ENCODE results near the gene SPAG16. TPM values are rescaled to one million over a fixed set of nuclear protein-coding genes. Genes with fewer than 3 reads are reported as not detected.

The SPAG16 gene
- total RNA-seq, 2 experiments from 2014 or later: 2.8 to 3.2 TPM

DNA sequence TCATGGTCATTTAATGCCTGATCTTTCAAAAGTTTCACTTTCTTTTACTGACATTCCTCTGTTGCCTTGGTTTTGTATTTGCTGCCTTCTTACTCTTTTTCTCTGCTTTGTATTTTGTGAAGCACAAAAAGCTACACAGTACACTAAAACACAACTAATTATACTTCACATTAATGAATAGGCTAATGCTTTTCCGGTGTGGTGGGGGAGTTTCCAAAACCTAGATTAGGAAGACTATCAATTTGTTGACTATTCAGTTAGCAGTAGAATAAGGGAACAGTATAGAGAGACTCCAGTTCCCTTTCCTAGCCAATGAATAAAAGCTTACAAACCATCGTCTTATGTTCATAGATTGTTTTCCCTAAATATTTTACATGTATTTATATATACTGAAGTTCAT lies 468.3 kb downstream of the SPAG16 start:
- ATAC-seq (ENCODE audit: poor library complexity) (no peak), DNase-seq (no peak)
- TF ChIP-seq, protein P1, sequence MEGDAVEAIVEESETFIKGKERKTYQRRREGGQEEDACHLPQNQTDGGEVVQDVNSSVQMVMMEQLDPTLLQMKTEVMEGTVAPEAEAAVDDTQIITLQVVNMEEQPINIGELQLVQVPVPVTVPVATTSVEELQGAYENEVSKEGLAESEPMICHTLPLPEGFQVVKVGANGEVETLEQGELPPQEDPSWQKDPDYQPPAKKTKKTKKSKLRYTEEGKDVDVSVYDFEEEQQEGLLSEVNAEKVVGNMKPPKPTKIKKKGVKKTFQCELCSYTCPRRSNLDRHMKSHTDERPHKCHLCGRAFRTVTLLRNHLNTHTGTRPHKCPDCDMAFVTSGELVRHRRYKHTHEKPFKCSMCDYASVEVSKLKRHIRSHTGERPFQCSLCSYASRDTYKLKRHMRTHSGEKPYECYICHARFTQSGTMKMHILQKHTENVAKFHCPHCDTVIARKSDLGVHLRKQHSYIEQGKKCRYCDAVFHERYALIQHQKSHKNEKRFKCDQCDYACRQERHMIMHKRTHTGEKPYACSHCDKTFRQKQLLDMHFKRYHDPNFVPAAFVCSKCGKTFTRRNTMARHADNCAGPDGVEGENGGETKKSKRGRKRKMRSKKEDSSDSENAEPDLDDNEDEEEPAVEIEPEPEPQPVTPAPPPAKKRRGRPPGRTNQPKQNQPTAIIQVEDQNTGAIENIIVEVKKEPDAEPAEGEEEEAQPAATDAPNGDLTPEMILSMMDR (IDR thresholded peaks at IDR 0.05): no peak
- no peak overlapping the region for H3K4me3 ChIP-seq (ENCODE audit: low read length)
- no peaks in the 10 kb centered on the region for H3K4me1 ChIP-seq (ENCODE audit: insufficient read depth, low read length)
- H3K9me3 Mint-ChIP-seq: no peaks in the 10 kb centered on the region
- H3K27ac ChIP-seq (ENCODE audit: low read depth in 1 of 2, low read length in 2 of 2): no peak overlapping the region
- no peaks in the 10 kb centered on the region for H3K36me3 ChIP-seq (ENCODE audit: insufficient read depth, low read length)
- H3K4me1 Mint-ChIP-seq (ENCODE audit: low read depth): no peaks in the 10 kb centered on the region
- H3K27ac Mint-ChIP-seq: no peak overlapping the region
- no peaks in the 10 kb centered on the region for H3K36me3 Mint-ChIP-seq (ENCODE audit: low read depth)
- ChIA-PET POLR2A (no interaction called here), CTCF (no interaction called here)
- intact Hi-C loops (cut with DNase I, micrococcal nuclease): no loop called here
- no peaks in the 10 kb centered on the region for H3K27me3 ChIP-seq (ENCODE audit: control insufficient read depth in 1 of 2, insufficient read depth in 2 of 2, low read length in 2 of 2)
- peaks cover 0 to 4% of the 10 kb centered on the region in 2 experiments for H3K9me3 ChIP-seq (ENCODE audit: control insufficient read depth in 1 of 2, insufficient read depth in 1 of 2, low read length in 2 of 2)
- no peak overlapping the region for H3K4me3 Mint-ChIP-seq
- no peaks in the 10 kb centered on the region for H3K27me3 Mint-ChIP-seq

DNA sequence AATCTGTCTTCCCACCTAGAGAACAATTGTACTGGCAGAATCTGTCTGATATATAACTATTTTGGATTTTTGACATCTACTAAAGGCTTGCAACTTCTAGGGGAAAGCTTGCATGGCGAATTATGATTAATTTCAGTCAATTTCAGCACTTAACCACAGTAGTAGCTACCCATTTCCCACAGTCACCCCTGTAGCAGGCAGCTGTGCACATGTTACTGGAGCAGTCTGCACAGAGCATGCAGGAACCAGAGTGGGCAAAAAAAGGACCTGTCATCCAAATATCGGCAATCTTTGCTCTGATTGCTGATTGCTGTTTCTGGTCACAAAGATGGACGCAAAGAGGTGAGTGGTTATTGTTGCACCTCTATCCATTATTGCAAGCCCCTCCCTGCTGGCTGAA lies 473.3 kb downstream of the SPAG16 start:
- no peaks in the 10 kb centered on the region for H3K36me3 Mint-ChIP-seq (ENCODE audit: low read depth)
- no peaks in the 10 kb centered on the region for H3K4me1 Mint-ChIP-seq (ENCODE audit: low read depth)
- ChIA-PET POLR2A (no interaction called here), CTCF (no interaction called here)
- Histone ChIP-seq H3K4me1 (ENCODE audit: insufficient read depth, low read length) (no peaks in the 10 kb centered on the region), H3K36me3 (ENCODE audit: insufficient read depth, low read length) (no peaks in the 10 kb centered on the region), H3K27ac (ENCODE audit: low read depth in 1 of 2, low read length in 2 of 2) (no peak overlapping the region), H3K27me3 (ENCODE audit: control insufficient read depth in 1 of 2, insufficient read depth in 2 of 2, low read length in 2 of 2) (no peaks in the 10 kb centered on the region), H3K4me3 (ENCODE audit: low read length) (no peak overlapping the region), H3K9me3 (ENCODE audit: control insufficient read depth in 1 of 2, insufficient read depth in 1 of 2, low read length in 2 of 2) (peaks cover 0 to 4% of the 10 kb centered on the region in 2 experiments)
- TF ChIP-seq, protein P1 (IDR thresholded peaks at IDR 0.05): no peak
- DNase-seq (no peak), ATAC-seq (ENCODE audit: poor library complexity) (no peak)
- intact Hi-C loops (cut with DNase I, micrococcal nuclease): no loop called here
- no peak overlapping the region for H3K4me3 Mint-ChIP-seq
- no peak overlapping the region for H3K27ac Mint-ChIP-seq
- H3K9me3 Mint-ChIP-seq: no peaks in the 10 kb centered on the region
- H3K27me3 Mint-ChIP-seq: no peaks in the 10 kb centered on the region

GRCh38 chr2:213763354-213763753 lies 479.1 kb downstream of the SPAG16 start:
- intact Hi-C loops (cut with DNase I, micrococcal nuclease): no loop called here
- Histone ChIP-seq H3K27ac (ENCODE audit: low read depth in 1 of 2, low read length in 2 of 2) (no peak overlapping the region), H3K4me3 (ENCODE audit: low read length) (no peak overlapping the region), H3K4me1 (ENCODE audit: insufficient read depth, low read length) (no peaks in the 10 kb centered on the region), H3K36me3 (ENCODE audit: insufficient read depth, low read length) (no peaks in the 10 kb centered on the region), H3K27me3 (ENCODE audit: control insufficient read depth in 1 of 2, insufficient read depth in 2 of 2, low read length in 2 of 2) (no peaks in the 10 kb centered on the region), H3K9me3 (ENCODE audit: control insufficient read depth in 1 of 2, insufficient read depth in 1 of 2, low read length in 2 of 2) (no peaks in the 10 kb centered on the region)
- DNase-seq (no peak), ATAC-seq (ENCODE audit: poor library complexity) (no peak)
- Mint-ChIP-seq H3K4me1 (ENCODE audit: low read depth) (no peaks in the 10 kb centered on the region), H3K36me3 (ENCODE audit: low read depth) (no peaks in the 10 kb centered on the region), H3K27ac (no peak overlapping the region), H3K27me3 (no peaks in the 10 kb centered on the region), H3K4me3 (no peak overlapping the region), H3K9me3 (no peaks in the 10 kb centered on the region)
- ChIA-PET CTCF (no interaction called here), POLR2A (no interaction called here)
- TF ChIP-seq, protein P1 (IDR thresholded peaks at IDR 0.05): no peak
